Endothelial cell of umbilical vein (primary cell): Measurements from ENCODE around the gene SIAH2. TPM values are rescaled to one million over a fixed set of nuclear protein-coding genes. Genes with fewer than 3 reads are reported as not detected.

ENCODE experiments used
- BruUV-seq: library from RNA; stranded (reverse); fragments of 400-500 nt; replicated peaks from 2 replicates; lab custom pipeline; 2021; lab: Mats Ljungman, UMichigan
- CTCF ChIA-PET: fragments of 300-600, 350-600 bp; sonication (Branson Sonifier 250); formaldehyde crosslinking; loops from one replicate; lab custom pipeline; 2021; ENCODE audit warnings: antibody characterized with exemption, inconsistent platforms; lab: Charles Lee
- POLR2A ChIA-PET: fragments of 300-600, 350-600 bp; sonication (Branson Sonifier 250); formaldehyde crosslinking; loops from one replicate; lab custom pipeline; 2021; ENCODE audit warnings: antibody characterized with exemption, inconsistent platforms; lab: Charles Lee
- DNase-seq: peaks from one replicate; pipeline ENCODE4 v3.0.0-alpha.2; 2011; ENCODE audit warnings: low read depth, low spot score
- FAIRE-seq: peaks from 2 replicates; lab custom pipeline; 2011; peaks lifted over from hg19 to GRCh38; lab: Jason Lieb, UNC
- H2AFZ ChIP-seq: 2 replicates; pipeline ENCODE4 v1.6.0; 2012; ENCODE audit warnings: low read depth, low read length, control low read depth, inconsistent platforms
- H3K27ac ChIP-seq: 2 replicates; pipeline ENCODE4 v1.5.1; 2011; ENCODE audit warnings: low read depth, mild to moderate bottlenecking, control low read depth, low read length, moderate library complexity; ENCODE audit not compliant: insufficient read depth
- H3K27me3 ChIP-seq, 2 experiments: 2 replicates each; pipeline versions ENCODE4 v1.6.0 to v1.6.1; 2011; ENCODE audit warnings: low read length in 2 of 2, mixed read lengths in 1 of 2; ENCODE audit not compliant: control insufficient read depth in 2 of 2, insufficient read depth in 2 of 2
- H3K36me3 ChIP-seq, 2 experiments: 2 replicates in 1 of 2; 3 replicates in 1 of 2; pipeline ENCODE4 v1.5.1; 2011; ENCODE audit warnings: low read length in 2 of 2, mild to moderate bottlenecking in 1 of 2, moderate library complexity in 1 of 2; ENCODE audit not compliant: control insufficient read depth in 2 of 2, insufficient read depth in 2 of 2; ENCODE audit errors: extremely low read depth in 1 of 2
- H3K4me1 ChIP-seq: 3 replicates; pipeline ENCODE4 v1.5.1; 2011; ENCODE audit warnings: mild to moderate bottlenecking, low read length; ENCODE audit not compliant: control insufficient read depth, insufficient read depth; ENCODE audit errors: extremely low read depth
- H3K4me2 ChIP-seq: 2 replicates; pipeline ENCODE4 v1.6.1; 2011; ENCODE audit warnings: low read length, control low read depth, mixed read lengths; ENCODE audit not compliant: insufficient read depth
- H3K4me3 ChIP-seq, 3 experiments: fragments of 200-600 bp in 1 of 3; sonication (generic), shearing (Covaris generic) in 1 of 3; replicated peaks in 1 of 3; 2 replicates each; pipeline ENCODE4 v1.5.1; 2011 to 2016; ENCODE audit warnings: control low read depth in 3 of 3, low read length in 3 of 3, mild to moderate bottlenecking in 2 of 3, inconsistent platforms in 1 of 3, low read depth in 1 of 3, moderate library complexity in 1 of 3; ENCODE audit not compliant: insufficient read depth in 1 of 3
- H3K79me2 ChIP-seq: 2 replicates; pipeline ENCODE4 v1.6.0; 2012; ENCODE audit warnings: low read length, inconsistent platforms; ENCODE audit not compliant: control insufficient read depth, insufficient read depth
- H3K9ac ChIP-seq: replicated peaks from 2 replicates; pipeline ENCODE3; 2011; ENCODE audit warnings: low read length, control low read depth; ENCODE audit not compliant: insufficient read depth; ENCODE audit errors: extremely low read depth
- H3K9me1 ChIP-seq: replicated peaks from 3 replicates; pipeline ENCODE4 v1.6.0; 2011; ENCODE audit warnings: mild to moderate bottlenecking, low read length; ENCODE audit not compliant: control insufficient read depth, insufficient read depth; ENCODE audit errors: extremely low read depth
- H3K9me3 ChIP-seq: replicated peaks from 2 replicates; pipeline ENCODE4 v1.5.1; 2012; ENCODE audit warnings: low read length, inconsistent platforms; ENCODE audit not compliant: control insufficient read depth, insufficient read depth
- H4K20me1 ChIP-seq: replicated peaks from 2 replicates; pipeline ENCODE3; 2011; ENCODE audit warnings: mild to moderate bottlenecking, low read length; ENCODE audit not compliant: control insufficient read depth, insufficient read depth; ENCODE audit errors: extremely low read depth
- JUN ChIP-seq: IDR thresholded peaks from 2 replicates; pipeline ENCODE4 v1.6.1; 2011; ENCODE audit warnings: borderline replicate concordance, low read depth; ENCODE audit not compliant: insufficient read length, insufficient read depth
- MYC ChIP-seq: IDR thresholded peaks from one replicate; pipeline ENCODE4 v1.6.1; 2011; ENCODE audit warnings: mild to moderate bottlenecking, low read depth, low read length
- POLR2A ChIP-seq: IDR thresholded peaks from 2 replicates; pipeline ENCODE4 v1.6.1; 2012; ENCODE audit warnings: low read depth, mild to moderate bottlenecking, control low read depth, low read length
- POLR2AphosphoS5 ChIP-seq: IDR thresholded peaks from 2 replicates; pipeline ENCODE4 v1.6.1; 2012; ENCODE audit warnings: low read depth, mild to moderate bottlenecking, control low read depth, low read length, moderate library complexity; ENCODE audit not compliant: insufficient read depth
- dilution Hi-C: fragments of 300-500 bp; cut with MboI; formaldehyde crosslinking; loops from one replicate; pipeline ENCODE4 v1.15.0; 2019; ENCODE audit warnings: low sequenced_read_pairs; ENCODE audit not compliant: extremely low pct_ligation_motif_present
- intact Hi-C: fragments of 100-400 bp; cut with micrococcal nuclease; formaldehyde crosslinking; loops from one replicate; pipeline ENCODE4 v1.10.0; 2022
- polyA plus RNA-seq, 4 experiments: library from polyadenylated mRNA; depleted of rRNA in 3 of 4; stranded (reverse) in 3 of 4; unstranded in 1 of 4; fragments of >200 nt; gene quantifications; 2 replicates each; pipeline versions ENCODE4 v1.2.1 to v1.2.3, GENCODE V29; 2011 to 2012; ENCODE audit warnings: missing spikeins in 1 of 4
- total RNA-seq: library from RNA; stranded (reverse); gene quantifications from 2 replicates; pipeline ENCODE4 v1.2.3, GENCODE V29; 2021
- TF ChIP-seq, protein P1 (sequence below), 2 donors: IDR thresholded peaks; 1 replicate in 1 of 2; 2 replicates in 1 of 2; pipeline ENCODE4 v1.5.1; 2011; ENCODE audit warnings: low read length in 2 of 2, mild to moderate bottlenecking in 2 of 2, moderate library complexity in 2 of 2, control low read depth in 1 of 2, inconsistent platforms in 1 of 2, low read depth in 1 of 2; ENCODE audit not compliant: insufficient read depth in 1 of 2; ENCODE audit errors: extremely low read depth in 1 of 2

The SIAH2 gene
- total and polyA plus RNA-seq, 2 donors (not counting 3 experiments of a cell fraction or from before 2014, with no cell fraction given): 16.7 to 25.1 TPM

- dilution Hi-C loops: no loop called here
- peak overlapping the region; percentile 88 for H2AFZ ChIP-seq
- no peaks in the 10 kb centered on the region for H4K20me1 ChIP-seq
- H3K27ac ChIP-seq: peak overlapping the region; percentile 86
- peak; percentile 27 for TF ChIP-seq POLR2AphosphoS5
- TF ChIP-seq POLR2A: no peak
- TF ChIP-seq MYC: no peak
- TF ChIP-seq, protein P1, sequence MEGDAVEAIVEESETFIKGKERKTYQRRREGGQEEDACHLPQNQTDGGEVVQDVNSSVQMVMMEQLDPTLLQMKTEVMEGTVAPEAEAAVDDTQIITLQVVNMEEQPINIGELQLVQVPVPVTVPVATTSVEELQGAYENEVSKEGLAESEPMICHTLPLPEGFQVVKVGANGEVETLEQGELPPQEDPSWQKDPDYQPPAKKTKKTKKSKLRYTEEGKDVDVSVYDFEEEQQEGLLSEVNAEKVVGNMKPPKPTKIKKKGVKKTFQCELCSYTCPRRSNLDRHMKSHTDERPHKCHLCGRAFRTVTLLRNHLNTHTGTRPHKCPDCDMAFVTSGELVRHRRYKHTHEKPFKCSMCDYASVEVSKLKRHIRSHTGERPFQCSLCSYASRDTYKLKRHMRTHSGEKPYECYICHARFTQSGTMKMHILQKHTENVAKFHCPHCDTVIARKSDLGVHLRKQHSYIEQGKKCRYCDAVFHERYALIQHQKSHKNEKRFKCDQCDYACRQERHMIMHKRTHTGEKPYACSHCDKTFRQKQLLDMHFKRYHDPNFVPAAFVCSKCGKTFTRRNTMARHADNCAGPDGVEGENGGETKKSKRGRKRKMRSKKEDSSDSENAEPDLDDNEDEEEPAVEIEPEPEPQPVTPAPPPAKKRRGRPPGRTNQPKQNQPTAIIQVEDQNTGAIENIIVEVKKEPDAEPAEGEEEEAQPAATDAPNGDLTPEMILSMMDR (IDR thresholded peaks at IDR 0.05; ENCODE audit: extremely low read depth in 1 of 2, insufficient read depth in 1 of 2, low read depth in 1 of 2, low read length in 2 of 2): peak; percentile 45 to 65
- no peak for TF ChIP-seq JUN
- H3K9ac ChIP-seq: peak overlapping the region; percentile 95
- no peak for FAIRE-seq
- no peak for DNase-seq
- no peaks in the 10 kb centered on the region for H3K27me3 ChIP-seq
- intact Hi-C loops: loop anchor here (1.0 to 10.0 kb wide), 8 partner anchors 43 to 1008 kb away; partner anchors contain the start of genes EIF2A, ERICH6, SELENOT and SERP1
- peak overlapping the region; percentile 67 for H3K4me2 ChIP-seq
- peak overlapping the region; percentile 43 to 85 (median 64) for H3K4me3 ChIP-seq
- H3K9me1 ChIP-seq: no peaks in the 10 kb centered on the region
- ChIA-PET POLR2A (interaction anchor here (0.9 to 2.6 kb wide), 4 partner anchors 60 to 461 kb away, joined by 3 to 9 read pairs (median 5); partner anchors contain the start of genes EIF2A, ERICH6, SELENOT and SERP1), CTCF (interaction anchor here (0.9 to 4.2 kb wide), 20 partner anchors 8 to 794 kb away, joined by 3 to 33 read pairs (median 4); partner anchors contain the start of genes ERICH6, MED12L, PFN2 and SELENOT)
- BruUV-seq: TSS peak; percentile 79
- H3K9me3 ChIP-seq: no peaks in the 10 kb centered on the region
- H3K4me1 ChIP-seq: peaks cover 19% of the 10 kb centered on the region
- no peaks in the 10 kb centered on the region for H3K36me3 ChIP-seq
- peaks cover 35% of the 10 kb centered on the region for H3K79me2 ChIP-seq
Observed at GRCh38 chr3:150763841-150764483, 993 bp upstream of the SIAH2 start.
